GM18951 (cell line): ENCODE data around the gene UCHL3.

Experiments
- POLR2A ChIP-seq: IDR thresholded peaks from 4 replicates; pipeline ENCODE4 v1.6.1; 2011; ENCODE audit warnings: mild to moderate bottlenecking; ENCODE audit not compliant: insufficient read length, insufficient read depth; ENCODE audit errors: extremely low read depth
- in situ Hi-C: fragments of 300-500 bp; cut with MboI; formaldehyde crosslinking; loops from one replicate; pipeline ENCODE4 v1.12.0; 2022; ENCODE audit warnings: low sequenced_read_pairs, mixed read lengths, inconsistent platforms; ENCODE audit not compliant: unreplicated experiment

UCHL3 gene

GRCh38 chr13:75558145-75558840 lies 8.7 kb downstream of the UCHL3 start:
- no peak for TF ChIP-seq POLR2A

GRCh38 chr13:75566658-75567057 lies 17.1 kb downstream of the UCHL3 start:
- TF ChIP-seq POLR2A = no peak
- in situ Hi-C loops = no loop called here

More at GRCh38 chr13:75558145-75558840, 8.7 kb downstream of the UCHL3 start:
- in situ Hi-C loops = no loop called here

GRCh38 chr13:75569576-75569975 lies 20.0 kb downstream of the UCHL3 start:
- in situ Hi-C loops = no loop called here
- TF ChIP-seq POLR2A = no peak

DNA sequence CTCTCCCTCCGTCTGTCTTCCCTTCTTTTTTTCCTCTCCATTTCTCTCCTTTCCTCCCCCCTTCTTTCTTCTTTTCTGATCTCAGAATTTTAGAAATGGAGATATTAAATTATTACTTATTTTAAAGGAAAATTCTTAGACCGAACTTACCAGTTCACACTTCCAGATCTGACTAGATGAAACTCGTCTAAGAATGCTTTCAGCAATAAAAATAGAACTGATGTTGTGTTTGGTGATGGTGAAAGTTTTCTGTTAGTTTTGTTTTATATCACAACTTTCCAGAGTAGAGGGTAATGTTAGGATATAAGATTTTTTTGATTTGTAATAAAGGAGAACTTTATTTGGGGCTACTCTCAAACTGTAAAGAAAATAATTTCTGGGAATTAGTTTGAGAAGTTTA lies 29.9 kb downstream of the UCHL3 start:
- in situ Hi-C loops = no loop called here
- no peak for TF ChIP-seq POLR2A

DNA sequence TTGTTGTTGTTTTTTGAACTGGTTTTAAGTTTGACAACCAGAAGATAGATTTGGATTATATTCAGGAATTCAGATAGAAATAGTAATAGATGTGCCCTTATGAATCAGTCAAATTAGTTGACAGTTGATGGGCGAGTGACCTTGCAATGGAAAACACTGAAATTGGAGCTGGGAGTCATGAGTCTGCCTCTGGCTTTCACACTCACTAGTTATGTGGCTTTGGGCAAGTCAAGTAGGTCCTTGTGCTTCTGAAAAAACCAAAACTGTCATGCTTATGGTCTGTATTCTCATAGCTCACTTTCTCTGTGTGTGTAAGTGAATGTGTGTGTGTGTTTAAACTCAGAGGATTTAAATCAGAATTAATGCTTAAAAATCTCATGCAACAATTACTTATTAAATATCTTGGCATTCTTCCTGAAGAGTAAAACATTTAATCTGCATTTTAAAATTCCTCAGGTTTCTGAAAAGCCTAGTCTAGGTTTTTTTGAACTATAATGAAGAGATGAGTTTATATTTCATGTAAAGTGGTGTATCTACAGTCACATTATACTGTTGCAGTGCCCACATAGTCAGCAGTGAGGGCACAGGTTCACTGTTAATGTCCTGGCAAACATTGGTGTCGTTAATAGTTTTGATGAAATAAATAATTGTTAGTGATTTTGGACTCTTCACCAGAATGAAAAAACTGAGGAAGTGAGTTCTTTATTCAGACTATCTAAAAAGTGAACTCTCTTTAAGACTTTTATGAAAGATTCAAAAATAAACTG lies 32.5 kb downstream of the UCHL3 start:
- in situ Hi-C loops = no loop called here
- no peak for TF ChIP-seq POLR2A

DNA sequence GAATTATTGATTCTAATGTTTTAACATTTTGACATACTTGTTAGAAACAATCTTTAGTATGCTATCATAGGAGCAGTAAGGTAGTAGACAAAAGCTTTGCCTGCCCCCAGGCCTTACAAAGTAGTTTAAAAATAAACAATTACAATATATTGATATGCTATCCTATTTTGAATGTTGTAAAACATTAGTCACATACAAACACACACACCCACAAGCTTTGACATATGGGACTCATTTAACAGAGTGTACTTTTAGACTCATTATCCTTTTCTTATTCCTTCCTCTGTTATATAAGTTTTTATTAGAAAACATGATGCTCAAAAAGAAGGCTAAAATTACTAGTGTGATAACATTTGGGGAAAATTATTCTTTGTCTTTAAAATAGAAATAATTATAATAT lies 33.5 kb downstream of the UCHL3 start:
- TF ChIP-seq POLR2A = no peak
- in situ Hi-C loops = no loop called here

DNA sequence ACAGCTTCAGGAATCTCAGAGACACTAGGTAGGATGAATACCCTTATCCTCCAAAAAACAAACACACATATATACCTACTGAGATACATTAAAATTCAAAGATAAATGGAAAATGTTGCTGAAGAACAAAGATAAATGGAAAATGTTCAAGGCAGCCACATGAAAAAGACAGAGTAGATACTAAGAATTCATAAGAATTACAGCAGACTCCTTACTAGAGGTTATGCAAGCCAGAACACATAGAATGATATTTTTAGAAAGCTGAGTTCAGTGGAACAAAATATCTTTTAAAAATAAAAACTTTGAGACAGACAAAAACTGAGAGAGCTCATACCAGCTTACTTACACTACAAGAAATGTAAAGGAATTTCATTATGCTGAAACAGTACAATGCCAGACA lies 35.6 kb downstream of the UCHL3 start:
- TF ChIP-seq POLR2A = no peak
- in situ Hi-C loops = no loop called here

DNA sequence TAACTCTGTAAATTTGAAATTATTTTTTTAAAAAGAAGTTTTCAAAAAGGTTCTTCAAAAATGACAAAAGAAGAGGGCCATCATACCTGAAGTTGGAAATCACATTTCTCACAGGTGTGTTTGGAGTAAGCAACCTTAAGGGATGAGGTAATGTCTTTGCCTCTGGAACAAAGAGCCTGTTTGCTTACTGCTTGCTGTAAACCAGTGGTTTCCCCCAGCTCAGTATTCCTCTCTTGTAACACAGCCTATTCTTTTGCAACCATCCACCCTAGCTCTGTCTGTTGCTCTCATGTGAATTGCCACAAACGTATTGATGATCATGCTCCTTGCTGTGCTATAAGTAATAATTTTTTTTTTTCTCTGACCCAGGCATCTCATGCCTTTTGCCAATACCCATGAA lies 38.1 kb downstream of the UCHL3 start:
- no peak for TF ChIP-seq POLR2A
- in situ Hi-C loops = no loop called here

DNA sequence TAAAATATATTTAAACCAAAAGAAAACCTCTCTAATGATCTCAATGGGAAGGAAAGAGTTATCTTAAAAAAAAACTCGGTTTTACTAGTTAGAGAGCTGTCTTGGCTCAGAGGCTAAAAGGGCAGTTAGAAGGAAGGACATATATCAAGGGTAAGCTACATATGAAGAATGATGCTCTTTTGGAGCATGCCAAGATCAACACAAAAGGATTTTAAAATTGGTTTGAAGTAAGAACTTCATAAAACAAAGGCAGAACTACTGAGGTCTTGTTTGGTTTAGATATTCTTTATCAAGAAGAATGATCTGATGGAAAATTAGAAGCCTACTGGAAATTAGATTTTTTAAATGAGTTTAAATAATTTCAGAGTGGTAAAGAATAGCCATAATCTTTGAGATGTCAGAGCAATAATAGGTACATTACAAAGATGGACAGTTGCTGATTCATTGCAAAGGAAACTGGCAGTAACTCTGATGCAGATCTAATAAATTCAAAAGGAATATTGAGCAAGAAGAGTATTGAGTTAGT lies 47.1 kb downstream of the UCHL3 start:
- no peak for TF ChIP-seq POLR2A
- in situ Hi-C loops = no loop called here

DNA sequence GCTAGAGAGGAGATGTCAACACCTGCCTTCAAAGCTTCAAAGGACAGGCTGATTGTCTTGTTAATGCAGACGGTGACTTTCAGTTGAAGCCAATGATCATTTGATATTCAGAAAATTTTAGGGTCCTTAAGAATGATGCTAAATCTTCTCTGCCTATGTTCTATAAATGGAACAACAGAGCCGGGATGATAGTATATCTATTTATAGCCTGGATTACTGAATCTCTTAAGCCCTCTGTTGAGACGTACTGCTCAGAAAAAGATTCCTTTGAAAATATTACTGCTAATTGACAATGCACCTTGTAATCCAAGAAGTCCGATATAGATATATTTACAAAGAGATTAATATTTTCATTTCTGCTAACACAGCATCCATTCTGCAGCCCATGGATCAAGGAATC lies 50.8 kb downstream of the UCHL3 start:
- in situ Hi-C loops = no loop called here
- TF ChIP-seq POLR2A = no peak

DNA sequence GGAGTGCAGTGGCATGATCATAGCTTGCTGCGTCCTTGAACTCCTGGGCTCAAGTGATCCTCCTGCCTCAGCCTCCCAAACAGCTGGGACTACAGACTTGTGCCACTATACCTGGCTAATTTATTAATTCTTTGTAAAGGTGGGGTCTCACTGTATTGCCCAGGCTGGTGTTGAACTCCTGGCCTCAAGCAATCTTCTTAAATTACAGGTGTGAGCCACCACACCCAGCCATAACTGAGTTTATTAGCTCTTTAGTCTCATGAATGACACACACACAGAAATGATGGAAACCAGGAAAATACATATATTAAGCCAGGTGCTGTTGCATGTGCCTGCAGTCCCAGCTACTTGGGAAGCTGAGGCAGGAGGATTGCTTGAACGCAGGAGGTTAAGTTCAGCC lies 53.4 kb downstream of the UCHL3 start:
- in situ Hi-C loops = no loop called here
- no peak for TF ChIP-seq POLR2A

DNA sequence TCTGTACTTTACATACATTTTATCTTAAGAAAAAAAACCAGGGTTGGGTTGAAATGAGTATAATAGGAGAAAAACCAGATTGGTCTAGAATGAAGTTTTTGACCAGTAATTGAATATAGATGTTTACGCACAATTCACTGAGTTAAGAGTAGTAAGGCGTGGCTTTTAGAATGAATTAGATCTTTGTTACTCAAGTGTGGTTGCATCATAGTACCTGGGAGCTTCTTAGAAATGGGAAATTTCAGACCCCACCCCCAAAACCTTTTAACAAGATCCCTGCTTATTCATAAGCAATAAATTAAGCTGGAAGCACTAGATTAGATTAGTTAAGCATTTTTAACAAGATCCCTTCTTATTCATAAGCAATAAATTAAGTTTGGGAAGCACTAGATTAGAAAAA lies 57.9 kb downstream of the UCHL3 start:
- no peak for TF ChIP-seq POLR2A
- in situ Hi-C loops = no loop called here

DNA sequence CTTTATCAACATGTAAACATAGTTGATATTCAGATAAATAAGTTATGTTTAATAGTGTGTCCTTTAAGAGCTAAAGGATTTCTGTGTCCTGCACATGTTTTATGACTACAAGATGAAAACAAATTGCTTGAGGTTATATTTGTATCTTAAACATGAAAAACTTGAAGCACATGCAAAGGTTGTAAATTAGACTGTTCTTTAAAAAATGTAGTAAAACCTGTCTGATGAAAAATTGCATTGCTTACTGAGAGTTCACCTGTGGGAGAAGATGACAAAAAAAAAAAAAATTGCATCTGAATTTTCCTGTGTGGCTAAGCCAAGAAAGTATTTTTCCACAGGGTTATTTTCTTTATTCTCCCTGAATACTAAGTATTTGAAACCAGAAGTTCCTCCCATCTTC lies 60.9 kb downstream of the UCHL3 start:
- no peak for TF ChIP-seq POLR2A
- in situ Hi-C loops = no loop called here

DNA sequence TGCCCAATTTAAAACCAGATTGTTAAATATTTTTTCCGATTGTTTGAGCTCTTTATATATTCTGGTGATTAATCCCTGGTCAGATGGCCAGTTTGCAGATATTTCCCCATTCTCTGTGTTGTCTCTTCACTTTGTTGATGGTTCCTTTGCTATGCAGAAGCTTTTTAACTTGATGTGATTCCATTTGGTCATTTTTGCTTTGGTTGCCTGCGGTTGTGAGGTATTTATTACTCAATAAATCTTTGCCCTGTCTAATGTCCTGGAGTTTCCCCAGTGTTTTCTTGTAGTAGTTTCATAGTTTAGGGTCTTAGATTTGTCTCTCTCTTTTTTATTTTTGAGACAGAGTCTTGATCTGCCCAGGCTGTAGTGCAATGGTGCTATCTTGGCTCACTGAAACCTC lies 62.8 kb downstream of the UCHL3 start:
- TF ChIP-seq POLR2A = no peak

DNA sequence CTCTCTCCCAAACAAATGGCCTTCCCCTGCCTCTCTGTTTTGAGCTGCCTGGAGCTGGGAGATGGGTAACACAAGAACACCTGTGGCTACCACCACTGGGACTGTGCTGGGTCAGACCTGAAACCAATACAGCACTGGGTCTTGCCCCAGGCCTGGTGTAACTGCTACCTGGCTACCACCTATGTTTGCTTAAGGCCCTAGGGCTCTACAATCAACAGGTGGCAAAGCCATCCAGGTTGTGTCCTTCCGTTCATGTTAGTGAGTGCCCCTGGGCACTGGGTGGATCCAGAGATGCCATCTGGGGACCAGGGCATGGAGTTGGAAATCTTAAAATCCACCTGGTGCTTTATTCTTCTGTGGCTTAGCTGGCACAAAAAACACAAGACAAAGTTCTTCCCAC lies 67.6 kb downstream of the UCHL3 start:
- TF ChIP-seq POLR2A = no peak
- in situ Hi-C loops = no loop called here

More for the DNA sequence above, 62.8 kb downstream of the UCHL3 start:
- in situ Hi-C loops = no loop called here
